NCI-H82 treated with DMSO at 0.1 percent for 48 hours (cell line): Measurements from ENCODE around the gene IPCEF1.

Experiments
- DNase-seq: peaks from one replicate; lab custom pipeline; 2025; ENCODE audit not compliant: unreplicated experiment; lab: John Stamatoyannopoulos, UW

The IPCEF1 gene

DNA sequence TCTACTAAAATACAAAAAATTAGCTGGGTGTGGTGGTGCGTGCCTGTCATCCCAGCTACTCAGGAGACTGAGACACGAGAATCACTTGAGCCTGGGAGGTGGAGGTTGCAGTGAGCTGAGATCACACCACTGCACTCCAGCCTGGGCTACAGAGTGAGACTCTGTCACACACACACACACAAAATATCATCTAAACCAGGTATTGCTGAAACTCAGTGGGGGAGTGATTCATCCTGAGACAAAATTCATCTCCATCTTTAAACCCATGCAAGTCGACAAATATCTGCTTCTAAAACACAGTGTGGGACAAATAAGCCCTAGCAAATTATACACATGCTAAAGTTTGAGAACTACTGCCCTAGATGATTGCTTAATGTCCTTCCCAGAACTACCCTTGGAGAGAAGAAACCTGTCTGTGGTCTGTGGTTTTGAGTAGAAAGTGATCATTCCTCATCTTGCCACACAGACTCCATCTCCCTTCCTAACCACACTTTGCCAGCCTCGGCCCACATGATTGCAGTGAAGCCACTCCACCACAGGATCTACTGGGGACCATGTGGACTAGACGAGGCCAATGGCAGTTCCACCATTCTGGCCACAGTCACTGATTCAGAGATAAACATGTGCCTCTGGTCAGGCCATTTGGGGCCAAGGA, 187.3 kb downstream of the IPCEF1 start:
- no peak for DNase-seq

DNA sequence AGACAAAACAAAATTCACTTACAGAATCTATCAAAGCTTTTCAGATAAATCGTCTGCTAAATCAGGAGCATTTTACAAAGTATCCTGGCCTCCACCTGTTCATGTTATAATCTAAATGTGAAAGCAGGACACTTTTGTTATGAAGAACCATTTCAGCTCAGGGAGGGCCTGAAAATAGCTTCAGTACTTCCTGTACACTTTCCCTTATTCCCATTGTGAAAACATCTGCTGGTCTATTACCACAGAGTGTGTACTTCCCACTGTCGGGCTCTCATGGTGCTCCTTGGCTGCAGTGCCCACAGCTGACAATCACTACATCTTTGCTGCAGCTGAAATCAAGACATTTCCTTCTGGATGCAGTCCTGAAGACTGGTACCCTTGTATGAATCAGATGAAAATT, 189.5 kb downstream of the IPCEF1 start:
- no peak for DNase-seq

DNA sequence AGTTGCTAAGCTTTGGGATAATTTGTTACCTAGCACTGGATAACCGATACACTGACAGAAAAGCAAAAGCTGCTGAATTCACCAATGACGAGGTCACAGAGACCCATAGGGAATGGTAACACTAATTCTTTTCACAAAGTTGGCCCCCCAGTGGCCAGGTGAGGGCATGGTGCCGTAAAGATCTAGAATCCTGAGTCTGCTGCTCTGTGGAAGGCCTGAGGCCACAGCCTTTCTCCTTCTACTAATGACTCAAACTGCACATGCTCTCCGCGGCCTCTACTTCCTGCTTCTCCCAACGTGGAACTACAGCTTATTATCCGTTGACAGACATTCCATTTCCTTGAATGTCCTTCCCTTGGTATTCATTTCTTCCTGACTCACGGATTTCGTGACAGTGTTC, 190.5 kb downstream of the IPCEF1 start:
- no peak for DNase-seq

DNA sequence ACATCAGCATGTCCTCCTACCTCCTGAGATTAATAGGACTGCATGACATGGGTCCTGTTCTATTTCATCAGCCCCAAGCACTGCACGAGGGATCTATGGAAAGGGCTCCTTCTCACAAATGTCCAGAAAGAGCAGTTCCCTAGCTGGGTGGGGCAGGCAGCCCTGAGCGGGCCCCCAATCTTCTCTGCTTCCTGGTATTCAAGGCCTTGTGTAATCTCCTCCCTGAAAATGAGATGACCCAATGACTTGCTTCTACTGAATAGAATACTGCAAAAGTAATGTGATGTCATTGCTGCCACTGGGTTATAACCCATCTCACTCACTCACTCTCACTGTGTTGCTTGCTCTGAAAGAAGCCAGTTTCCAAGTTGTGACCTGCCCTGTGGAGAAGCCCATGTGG, 191.1 kb downstream of the IPCEF1 start:
- no peak for DNase-seq

DNA sequence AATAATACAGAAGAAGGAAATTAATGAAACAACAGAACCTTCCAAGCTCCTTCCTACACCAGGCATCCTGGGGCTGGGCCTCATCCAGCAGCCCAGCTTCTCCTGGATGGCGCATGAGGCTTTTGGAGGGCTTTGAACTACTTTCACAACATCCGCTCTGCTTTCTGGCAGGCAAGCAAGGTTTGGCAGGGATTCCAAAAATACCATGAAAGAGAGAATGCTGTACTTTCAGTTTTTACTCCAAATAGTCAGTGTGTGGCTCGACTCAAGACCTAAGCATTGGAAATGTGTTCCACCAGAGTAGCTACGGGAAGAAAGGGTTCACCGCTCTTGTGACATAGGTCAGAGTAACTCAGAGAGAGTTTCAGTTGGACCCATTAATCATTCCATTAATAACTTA, 192.2 kb downstream of the IPCEF1 start:
- no peak for DNase-seq

DNA sequence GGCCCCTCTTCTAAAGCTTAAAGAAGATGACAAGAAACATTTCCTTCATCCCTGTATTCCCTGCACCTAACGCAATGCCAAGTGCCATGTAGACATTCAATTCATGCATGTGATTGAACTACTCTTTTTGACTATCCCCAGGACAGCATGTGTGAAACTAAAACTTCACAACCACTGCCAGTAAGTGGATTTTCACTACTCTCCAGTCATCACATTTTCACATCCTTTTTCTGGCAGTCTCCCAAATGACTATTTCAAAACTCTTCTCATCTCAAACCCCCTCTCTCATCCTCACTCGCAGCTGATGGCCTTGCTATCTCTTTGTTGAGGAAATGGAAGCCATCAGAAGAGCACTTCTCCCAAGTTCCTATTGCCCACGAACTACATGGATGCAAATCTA, 194.9 kb downstream of the IPCEF1 start:
- no peak for DNase-seq

DNA sequence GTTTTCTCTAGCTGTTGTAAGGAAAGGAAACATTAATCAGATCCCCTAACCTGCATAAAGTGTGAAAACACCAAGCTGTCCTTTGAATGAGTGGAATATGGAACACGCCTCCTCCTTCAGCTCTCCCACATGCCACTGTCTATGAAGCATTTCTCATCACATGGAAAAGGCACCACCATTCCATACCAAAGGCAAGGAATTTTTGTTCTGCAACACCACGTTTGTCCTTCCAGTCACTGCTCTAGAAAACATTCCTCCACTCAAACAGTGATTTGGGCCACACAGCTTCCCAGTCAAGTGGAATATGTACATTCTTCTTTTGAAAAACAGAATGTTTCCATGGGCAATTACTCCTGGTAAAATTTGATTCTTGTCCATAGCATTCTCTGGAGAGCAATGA, 197.5 kb downstream of the IPCEF1 start:
- no peak for DNase-seq

DNA sequence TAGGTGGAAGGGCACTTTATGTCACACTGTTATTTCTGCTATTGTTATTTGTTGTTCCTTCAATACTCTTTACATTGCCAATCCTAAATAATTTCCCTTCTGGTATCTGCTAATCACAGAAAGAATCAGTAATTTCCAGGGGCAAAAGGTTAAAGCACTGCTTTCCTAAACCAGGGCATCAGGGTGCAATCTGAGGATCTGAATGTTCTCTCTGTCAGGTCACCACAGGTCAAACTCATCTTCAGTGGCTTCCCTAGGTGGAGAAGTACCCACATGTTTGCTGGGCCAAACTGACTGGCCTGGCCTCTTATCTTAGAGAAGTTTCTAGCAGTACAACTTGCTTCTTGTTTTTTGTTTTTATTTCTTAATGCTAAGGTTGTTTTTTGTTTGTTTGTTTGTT, 198.9 kb downstream of the IPCEF1 start:
- no peak for DNase-seq

DNA sequence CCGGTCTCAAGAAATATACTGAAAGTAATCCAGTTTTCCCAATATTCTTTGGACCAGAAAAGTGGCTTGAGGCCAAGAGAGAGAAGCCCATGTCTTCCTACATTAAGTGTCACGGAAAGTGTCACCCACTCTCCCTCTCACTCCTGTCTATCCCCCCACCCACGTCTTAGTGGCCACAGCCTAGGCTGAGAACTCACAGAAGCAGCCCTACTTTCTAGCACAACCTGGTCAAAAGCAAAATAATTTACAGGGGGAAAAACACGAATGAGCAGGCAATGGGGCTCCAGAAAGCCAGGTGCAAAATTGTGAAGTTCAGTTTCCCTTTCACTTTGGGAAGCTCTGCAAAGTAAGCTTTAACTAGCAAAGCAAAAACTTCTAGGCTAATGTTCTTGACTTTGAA, 199.5 kb downstream of the IPCEF1 start:
- no peak for DNase-seq

DNA sequence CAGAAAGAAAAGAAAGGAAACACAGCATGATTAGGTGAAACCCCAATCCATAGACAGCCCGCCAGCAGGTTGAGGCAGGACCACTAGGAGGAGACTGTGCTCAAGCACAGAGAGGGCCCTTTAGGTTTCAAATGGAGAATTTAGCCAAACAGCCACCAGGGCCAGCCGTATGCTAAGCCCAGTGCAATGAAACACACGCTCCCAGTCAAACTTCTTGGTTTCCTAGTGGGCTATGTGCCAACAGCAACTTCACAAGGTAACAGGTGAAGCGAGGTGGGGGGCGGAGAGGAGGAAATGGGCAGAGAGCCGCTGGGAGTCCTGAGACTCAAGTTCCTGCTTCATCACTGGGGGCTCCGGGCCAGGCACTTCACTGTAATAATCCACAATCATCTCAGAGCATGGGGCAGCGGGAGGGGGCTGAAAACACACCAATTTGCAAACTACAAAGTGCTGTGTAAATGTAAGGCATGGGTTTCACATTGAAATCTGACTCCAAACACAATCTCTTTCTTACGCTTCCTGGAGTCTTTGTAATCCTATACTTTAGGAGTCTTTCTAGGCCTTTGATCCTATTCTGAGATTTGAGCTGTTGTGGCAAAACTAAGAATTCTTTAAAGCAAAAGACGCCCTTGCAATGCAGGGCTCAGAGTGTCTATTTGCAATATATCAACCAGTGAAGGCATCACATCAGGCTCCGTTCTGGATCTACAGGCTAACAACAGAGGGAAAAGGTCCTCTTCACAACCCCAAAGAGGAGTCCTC, 200.3 kb downstream of the IPCEF1 start:
- DNase-seq, result peak; percentile 0

DNA sequence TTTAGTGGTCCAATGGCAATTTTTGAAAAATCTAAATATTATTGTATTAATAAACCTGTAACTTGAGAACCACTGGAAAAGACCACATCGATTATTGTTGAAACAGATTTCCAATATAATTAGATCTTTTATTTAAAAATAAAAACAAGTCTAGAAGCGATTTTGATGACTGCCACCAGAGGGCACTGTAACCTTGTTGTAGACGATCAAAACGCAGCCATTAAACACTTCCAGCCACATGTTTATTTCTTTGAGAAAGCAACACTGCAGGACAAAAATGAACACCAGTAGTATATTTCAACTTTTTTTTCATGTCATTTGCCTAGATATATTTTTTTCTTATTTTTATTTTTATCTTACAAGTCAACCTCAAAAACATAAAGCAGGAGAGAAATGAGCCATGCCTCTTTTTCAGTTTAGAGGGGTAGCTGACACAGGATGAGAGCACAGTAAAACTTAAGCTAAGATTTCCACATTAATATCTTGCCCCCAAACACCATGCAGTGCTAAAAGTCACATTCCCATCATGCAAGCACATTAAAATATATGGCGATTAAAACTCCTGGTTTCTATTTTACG, 202.1 kb downstream of the IPCEF1 start:
- DNase-seq, result peak; percentile 57

DNA sequence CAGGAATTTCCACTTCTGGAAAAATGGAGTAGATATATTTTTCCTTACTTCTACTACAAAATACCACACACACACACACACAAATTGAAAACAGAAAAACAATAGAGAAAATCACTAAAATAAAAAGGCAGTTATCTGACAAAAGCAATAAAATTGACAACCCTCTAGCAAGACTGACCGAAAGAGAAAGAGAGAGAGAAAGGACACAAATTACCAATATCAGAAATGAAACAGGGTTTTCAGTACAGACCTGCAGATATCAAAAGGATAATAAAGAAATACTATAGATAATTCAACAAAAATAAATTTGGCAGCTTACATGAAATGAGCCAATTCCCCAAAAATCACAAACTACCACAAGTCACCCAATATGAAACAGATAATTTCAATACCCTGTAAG, 212.8 kb downstream of the IPCEF1 start:
- DNase-seq, result no peak

DNA sequence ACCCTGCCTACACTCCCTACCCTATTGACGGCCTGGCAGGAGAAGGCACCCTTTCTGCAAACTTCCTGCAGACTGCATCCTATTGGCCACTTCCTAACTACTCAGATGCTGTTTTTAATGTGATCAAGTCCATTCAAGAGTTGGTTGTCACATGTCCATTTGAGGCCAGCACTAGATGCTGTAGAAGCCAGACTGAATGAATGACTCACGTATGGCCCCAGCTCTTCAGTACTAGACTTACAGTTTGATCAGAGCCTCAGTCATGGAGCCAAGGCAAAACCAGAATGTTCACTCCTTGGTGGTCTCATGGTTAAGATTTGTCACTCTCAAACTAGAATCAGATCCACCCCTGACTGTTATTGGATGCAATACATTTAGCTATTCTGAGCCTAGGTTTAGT, 215.9 kb downstream of the IPCEF1 start:
- no peak for DNase-seq

DNA sequence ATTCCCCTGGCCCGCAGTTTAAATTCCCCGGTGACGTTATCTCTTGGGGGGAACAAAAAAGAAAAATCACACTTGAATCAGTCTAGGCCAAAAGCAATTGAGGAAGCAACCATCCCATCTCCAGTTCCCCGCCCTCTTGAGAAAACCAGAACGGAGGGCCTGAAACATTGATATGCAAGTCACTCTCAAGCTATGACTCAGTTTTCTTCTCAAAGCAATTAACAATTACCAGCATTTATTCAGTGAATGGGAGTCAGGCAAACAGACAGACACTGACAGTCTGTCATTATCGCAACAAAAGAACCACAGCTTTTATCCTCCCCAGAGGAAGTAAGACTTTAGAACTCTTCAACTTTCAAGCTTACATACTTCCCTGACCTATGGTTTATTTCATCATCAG, 216.7 kb downstream of the IPCEF1 start:
- no peak for DNase-seq

DNA sequence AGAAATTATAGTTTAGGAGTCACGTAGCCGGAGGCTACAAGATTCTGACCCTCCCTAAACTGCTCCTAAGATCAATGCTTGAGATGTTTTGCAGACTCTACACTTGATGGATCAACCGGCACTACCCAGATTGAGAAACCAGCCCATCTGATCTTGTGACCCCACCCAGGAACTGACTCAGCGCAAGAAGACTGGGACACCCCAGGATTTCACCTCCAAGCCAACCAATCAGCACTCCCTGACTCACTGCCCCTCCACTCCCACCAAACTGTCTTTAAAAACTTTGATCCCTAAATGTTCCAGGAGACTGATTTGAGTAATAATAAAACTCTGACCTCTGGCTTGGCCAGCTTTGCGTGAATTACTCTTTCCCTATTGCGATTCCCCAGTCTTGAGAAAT, 217.8 kb downstream of the IPCEF1 start:
- DNase-seq, result no peak

DNA sequence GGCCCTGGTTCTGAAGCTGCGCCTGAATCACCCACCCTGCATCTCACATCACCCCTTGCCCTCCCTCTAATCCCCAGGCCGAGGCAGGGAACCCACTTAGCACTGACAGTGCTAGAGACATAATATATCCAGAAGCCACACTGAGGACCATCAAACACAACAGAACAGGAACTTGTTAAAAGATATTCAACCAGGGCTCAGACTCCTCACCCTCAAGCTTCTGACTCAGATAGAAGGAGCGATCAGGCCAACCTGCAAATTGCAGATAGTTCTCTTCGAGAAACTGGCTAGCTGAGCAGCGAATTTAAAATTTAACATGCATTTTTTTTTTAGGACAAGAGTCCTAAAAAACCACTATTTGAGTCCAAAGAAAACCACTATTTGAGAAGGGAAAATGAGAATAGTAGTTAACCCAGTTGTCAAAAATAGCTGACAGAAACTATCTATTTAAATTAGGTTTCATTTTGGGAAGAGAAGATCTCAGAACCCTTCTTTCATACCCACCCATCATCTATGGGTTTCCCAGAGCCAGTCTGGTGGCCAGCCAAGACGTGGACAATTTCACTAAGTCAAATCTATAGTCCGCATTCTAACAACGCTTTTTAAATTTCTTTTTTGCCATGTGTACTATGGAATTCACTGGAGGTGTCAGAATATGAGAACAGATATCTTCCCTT, 222.0 kb downstream of the IPCEF1 start:
- no peak for DNase-seq

DNA sequence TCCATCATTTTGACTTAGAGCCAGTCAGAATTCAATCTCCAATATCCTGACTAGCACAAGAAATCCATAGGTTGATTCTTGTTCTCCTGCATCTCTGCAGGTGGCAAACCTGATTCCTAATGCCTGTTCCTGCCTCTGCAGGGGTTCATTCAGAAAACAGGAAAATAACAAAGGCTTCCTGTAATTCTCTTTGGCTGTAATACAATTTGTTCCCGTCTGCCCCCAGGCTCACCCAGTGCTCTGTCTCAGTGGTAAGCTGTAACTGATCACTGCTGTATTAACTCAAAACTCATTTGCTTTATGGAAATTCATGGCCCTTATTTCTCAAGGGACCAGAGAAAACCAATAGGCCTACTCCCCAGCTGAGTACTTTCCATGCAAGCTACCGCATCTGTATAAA, 228.9 kb downstream of the IPCEF1 start:
- no peak for DNase-seq

DNA sequence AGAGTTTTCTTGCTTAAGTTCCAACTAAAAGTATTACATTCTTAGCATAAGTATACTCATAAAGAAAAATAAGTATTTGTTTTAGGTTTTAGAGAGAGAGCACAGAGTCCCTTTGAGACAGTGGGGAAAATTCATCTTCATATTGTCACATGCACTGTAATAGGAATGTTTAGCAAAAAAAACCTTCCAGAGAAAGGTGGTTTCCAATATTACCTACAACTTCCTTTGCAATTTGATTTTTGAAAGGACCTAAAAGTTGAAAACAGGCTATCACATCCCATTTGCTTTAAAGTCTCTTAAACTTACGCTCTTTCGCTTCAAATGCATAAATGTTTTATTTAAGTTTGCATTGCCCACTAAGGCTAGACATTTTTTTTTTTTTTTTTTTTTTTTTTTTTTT, 231.2 kb downstream of the IPCEF1 start:
- DNase-seq, result no peak

DNA sequence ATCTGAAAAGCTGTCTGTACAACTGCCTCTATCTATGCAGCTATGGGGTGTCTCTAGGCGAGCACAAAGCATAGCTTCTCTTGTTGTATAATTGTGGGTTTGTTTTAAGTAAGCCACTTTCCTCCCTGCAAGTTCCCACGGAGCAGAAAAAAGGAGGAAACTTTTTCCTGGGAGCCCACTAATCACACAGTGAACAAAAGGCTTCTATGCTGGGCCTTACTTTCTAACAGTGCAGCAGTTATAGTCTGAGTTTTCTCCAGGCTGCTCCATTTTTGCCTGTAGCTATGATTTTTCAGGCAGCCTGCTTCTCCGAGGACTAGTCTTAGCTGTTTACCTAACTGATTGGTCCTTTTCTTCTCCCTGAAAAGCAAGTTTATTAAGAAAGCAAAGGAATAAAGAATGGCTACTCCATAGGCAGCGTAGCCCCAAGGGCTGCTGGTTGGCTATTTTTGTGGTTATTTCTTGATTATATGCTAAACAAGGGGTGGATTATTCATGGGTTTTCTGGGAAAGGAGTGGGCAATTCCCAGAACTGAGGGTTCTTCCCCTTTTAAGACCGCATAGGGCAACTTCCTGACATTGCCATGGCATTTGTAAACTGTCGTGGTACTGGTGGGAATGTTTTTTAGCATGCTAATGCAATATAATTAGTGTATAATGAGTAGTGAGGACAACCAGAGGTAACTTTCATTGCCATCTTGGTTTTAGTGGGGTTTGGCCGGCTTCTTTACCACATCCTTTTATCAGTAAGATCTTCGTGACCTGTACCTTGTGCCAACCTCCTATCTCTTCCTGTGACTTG, 233.2 kb downstream of the IPCEF1 start:
- no peak for DNase-seq

DNA sequence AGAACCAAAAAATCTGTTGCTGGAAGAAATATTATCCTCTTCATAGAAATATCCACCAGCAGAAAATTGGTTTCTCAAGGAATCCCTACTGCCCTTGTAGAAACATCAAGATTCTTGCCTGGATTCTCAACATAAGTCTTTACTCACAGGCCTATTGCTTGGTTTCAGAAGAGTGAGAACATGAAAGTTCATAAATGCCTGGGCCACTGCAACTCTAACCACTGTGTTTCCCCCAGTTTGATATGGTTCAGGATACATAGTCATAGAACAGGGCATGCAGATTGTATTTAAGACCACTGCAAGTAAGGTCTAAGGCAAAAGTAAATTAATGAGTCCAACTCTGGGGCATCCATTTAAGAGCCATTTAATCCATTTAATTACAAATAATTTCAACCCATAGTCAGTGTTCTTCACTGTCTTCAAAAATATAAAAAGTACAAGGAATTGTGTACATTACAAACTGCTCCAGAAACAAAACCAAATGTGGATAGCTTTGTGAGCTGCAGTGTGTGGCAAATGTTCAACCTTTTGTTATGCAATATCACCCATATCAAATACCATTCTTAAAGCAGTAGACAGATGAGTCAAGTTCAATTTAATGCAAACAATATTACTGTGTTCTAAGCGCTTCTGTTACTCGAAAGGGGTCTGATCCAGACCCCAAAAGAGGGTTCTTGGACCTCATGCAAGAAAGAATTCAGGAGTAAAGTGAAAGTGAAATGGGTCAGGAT, 234.2 kb downstream of the IPCEF1 start:
- no peak for DNase-seq

DNA sequence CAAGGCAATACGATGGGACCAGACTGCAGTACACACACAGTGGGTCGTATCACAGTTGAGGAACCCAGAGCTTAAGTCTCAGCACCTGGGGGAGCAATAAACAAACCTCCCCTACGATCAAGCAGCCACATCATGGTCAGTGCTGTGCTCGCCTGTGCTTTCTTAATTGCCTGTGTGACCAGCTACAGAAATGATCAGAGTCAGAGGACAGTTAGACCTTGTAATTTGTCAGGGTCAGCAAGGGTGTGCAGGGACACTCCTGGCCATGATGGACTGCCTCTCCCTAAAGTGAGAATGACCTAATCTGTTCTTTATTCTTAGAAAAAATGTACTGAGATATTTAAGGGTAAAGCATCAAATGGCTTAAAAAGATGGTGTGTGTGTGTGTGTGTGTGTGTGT, 239.1 kb downstream of the IPCEF1 start:
- no peak for DNase-seq
